Measurements from ENCODE around the gene KISS1. TPM values are rescaled to one million over a fixed set of nuclear protein-coding genes. Genes with fewer than 3 reads are reported as not detected.

The KISS1 gene
- total and polyA plus RNA-seq, 4 donors: 0.25 to 3.4 TPM; not detected in 2

GRCh38 chr1:204181116-204181515, 15.2 kb downstream of the KISS1 start:
- H3K4me3 ChIP-seq: no peak overlapping the region
- ATAC-seq (ENCODE audit: insufficient read depth, low FRiP score) (no peak), DNase-seq (no peak)
- no peaks in the 10 kb centered on the region for H3K9me3 ChIP-seq (ENCODE audit: control insufficient read depth in 4 of 4, insufficient read depth in 3 of 4, low read length in 3 of 4)
- no peaks in the 10 kb centered on the region for H3K4me1 ChIP-seq (ENCODE audit: control insufficient read depth in 5 of 5, insufficient read depth in 5 of 5, low read length in 5 of 5)
- no peak overlapping the region for H3K27ac ChIP-seq (ENCODE audit: low read depth in 1 of 2, low read length in 1 of 2)
- H3K36me3 ChIP-seq (ENCODE audit: control insufficient read depth in 4 of 4, insufficient read depth in 4 of 4, low read length in 4 of 4): no peaks in the 10 kb centered on the region
- H3K27me3 ChIP-seq (ENCODE audit: control insufficient read depth in 3 of 3, insufficient read depth in 3 of 3, low read length in 2 of 3): peaks cover 0 to 6% (median 0%) of the 10 kb centered on the region in 3 donors
- whole genome bisulfite sequencing, 2 donors: 77 to 80% methylated on average over 1 of the region's 1 CpG
- H3K9ac ChIP-seq (ENCODE audit: insufficient read depth in 1 of 2, low read length in 2 of 2): no peak overlapping the region
- TF ChIP-seq, protein P1, sequence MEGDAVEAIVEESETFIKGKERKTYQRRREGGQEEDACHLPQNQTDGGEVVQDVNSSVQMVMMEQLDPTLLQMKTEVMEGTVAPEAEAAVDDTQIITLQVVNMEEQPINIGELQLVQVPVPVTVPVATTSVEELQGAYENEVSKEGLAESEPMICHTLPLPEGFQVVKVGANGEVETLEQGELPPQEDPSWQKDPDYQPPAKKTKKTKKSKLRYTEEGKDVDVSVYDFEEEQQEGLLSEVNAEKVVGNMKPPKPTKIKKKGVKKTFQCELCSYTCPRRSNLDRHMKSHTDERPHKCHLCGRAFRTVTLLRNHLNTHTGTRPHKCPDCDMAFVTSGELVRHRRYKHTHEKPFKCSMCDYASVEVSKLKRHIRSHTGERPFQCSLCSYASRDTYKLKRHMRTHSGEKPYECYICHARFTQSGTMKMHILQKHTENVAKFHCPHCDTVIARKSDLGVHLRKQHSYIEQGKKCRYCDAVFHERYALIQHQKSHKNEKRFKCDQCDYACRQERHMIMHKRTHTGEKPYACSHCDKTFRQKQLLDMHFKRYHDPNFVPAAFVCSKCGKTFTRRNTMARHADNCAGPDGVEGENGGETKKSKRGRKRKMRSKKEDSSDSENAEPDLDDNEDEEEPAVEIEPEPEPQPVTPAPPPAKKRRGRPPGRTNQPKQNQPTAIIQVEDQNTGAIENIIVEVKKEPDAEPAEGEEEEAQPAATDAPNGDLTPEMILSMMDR (IDR thresholded peaks at IDR 0.05; ENCODE audit: control extremely low read depth, extremely low read depth): no peak

- WGBS, 2 donors: 75 to 77% methylated on average over 6 of the region's 6 CpGs
- Histone ChIP-seq H3K9me3 (ENCODE audit: control insufficient read depth in 4 of 4, insufficient read depth in 3 of 4, low read length in 3 of 4) (no peaks in the 10 kb centered on the region), H3K4me1 (ENCODE audit: control insufficient read depth in 5 of 5, insufficient read depth in 5 of 5, low read length in 5 of 5) (no peaks in the 10 kb centered on the region), H3K9ac (ENCODE audit: insufficient read depth in 1 of 2, low read length in 2 of 2) (no peak overlapping the region), H3K27me3 (ENCODE audit: control insufficient read depth in 3 of 3, insufficient read depth in 3 of 3, low read length in 2 of 3) (peaks cover 0 to 9% (median 0%) of the 10 kb centered on the region in 3 donors), H3K4me3 (no peak overlapping the region), H3K36me3 (ENCODE audit: control insufficient read depth in 4 of 4, insufficient read depth in 4 of 4, low read length in 4 of 4) (no peaks in the 10 kb centered on the region), H3K27ac (ENCODE audit: low read depth in 1 of 2, low read length in 1 of 2) (no peak overlapping the region)
- ATAC-seq (ENCODE audit: insufficient read depth, low FRiP score) (no peak), DNase-seq (no peak)
- TF ChIP-seq, protein P1 (IDR thresholded peaks at IDR 0.05; ENCODE audit: control extremely low read depth, extremely low read depth): no peak
Measured at GRCh38 chr1:204180133-204180532, 16.2 kb downstream of the KISS1 start.

DNA sequence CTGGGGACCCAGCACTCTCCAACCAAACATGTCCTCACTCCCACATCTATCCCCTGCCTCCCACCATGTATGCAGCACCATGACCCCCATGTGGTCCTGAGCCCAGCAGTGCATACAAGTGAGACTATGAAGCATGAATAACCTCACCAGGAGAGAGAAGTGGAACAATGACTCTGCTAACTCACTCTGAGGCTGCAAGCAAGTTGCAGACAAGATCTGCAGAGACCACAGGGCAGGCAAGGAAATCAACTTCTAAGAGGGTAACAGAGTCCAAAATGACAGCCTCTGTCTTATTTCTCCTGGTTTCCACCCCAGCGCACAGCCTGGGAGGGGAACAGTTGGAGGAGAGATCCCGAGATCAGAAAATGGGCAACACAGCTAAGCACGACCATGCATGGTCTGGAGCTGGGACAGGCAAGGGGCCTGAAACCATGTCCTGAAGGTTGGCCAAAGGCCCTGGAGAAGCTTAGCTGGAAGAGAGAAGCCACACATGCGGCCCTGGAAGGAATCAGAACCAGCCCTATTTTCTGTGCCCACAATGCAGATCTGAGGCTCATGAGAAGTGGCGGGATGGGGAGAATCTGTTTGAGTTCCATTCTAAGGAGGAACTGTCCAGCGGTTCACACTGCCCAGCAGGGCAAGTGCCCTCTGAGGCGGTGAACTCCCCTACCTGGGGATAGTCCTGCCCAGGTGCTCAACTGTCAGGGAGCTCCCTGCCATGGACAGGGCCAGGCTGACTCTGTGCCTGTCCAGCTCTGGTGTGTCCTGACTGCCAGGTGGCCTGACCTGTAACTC, 17.6 kb downstream of the KISS1 start:
- Histone ChIP-seq H3K27ac (ENCODE audit: low read depth in 1 of 2, low read length in 1 of 2) (no peak overlapping the region), H3K9ac (ENCODE audit: insufficient read depth in 1 of 2, low read length in 2 of 2) (no peak overlapping the region), H3K27me3 (ENCODE audit: control insufficient read depth in 3 of 3, insufficient read depth in 3 of 3, low read length in 2 of 3) (peaks cover 0 to 9% (median 2%) of the 10 kb centered on the region in 3 donors), H3K9me3 (ENCODE audit: control insufficient read depth in 4 of 4, insufficient read depth in 3 of 4, low read length in 3 of 4) (no peaks in the 10 kb centered on the region), H3K36me3 (ENCODE audit: control insufficient read depth in 4 of 4, insufficient read depth in 4 of 4, low read length in 4 of 4) (no peaks in the 10 kb centered on the region), H3K4me3 (no peak overlapping the region), H3K4me1 (ENCODE audit: control insufficient read depth in 5 of 5, insufficient read depth in 5 of 5, low read length in 5 of 5) (no peaks in the 10 kb centered on the region)
- 80 to 81% methylated on average over 7 of the region's 7 CpGs for WGBS, 2 donors
- TF ChIP-seq, protein P1 (IDR thresholded peaks at IDR 0.05; ENCODE audit: control extremely low read depth, extremely low read depth): no peak
- DNase-seq (no peak), ATAC-seq (ENCODE audit: insufficient read depth, low FRiP score) (no peak)

Measured in lung (tissue), 12 donors.